ENCODE measurements around the gene SIT1. TPM values are rescaled to one million over a fixed set of nuclear protein-coding genes. Genes with fewer than 3 reads are reported as not detected.

The SIT1 gene
- polyA plus RNA-seq, 1 experiment, result not detected

GRCh38 chr9:35662437-35662836, 11.7 kb upstream of the SIT1 start:
- ChIA-PET POLR2A (no interaction called here), CTCF (interaction anchor here (0.9 to 6.5 kb wide), 6 partner anchors 26 to 128 kb away, joined by 3 to 74 read pairs (median 7); partner anchors contain the start of genes CREB3 and TLN1)
- Histone ChIP-seq H3K36me3 (ENCODE audit: control insufficient read depth, insufficient read depth, low read length) (peaks cover 3% of the 10 kb centered on the region), H3K4me3 (ENCODE audit: low read depth, low read length) (no peak overlapping the region), H3K27me3 (ENCODE audit: control insufficient read depth, insufficient read depth, low read length) (no peaks in the 10 kb centered on the region)
- no peak for DNase-seq (ENCODE audit: low read depth)
- no peak for TF ChIP-seq CTCF (IDR thresholded peaks at IDR 0.05; ENCODE audit: insufficient read depth, low read depth, low read length)

GRCh38 chr9:35661756-35662350, 11.1 kb upstream of the SIT1 start:
- H3K27me3 ChIP-seq (ENCODE audit: control insufficient read depth, insufficient read depth, low read length), result no peaks in the 10 kb centered on the region

GRCh38 chr9:35660966-35661415, 10.3 kb upstream of the SIT1 start:
- Histone ChIP-seq H3K4me3 (ENCODE audit: low read depth, low read length) (no peak overlapping the region), H3K27me3 (ENCODE audit: control insufficient read depth, insufficient read depth, low read length) (no peaks in the 10 kb centered on the region), H3K36me3 (ENCODE audit: control insufficient read depth, insufficient read depth, low read length) (peaks cover 3% of the 10 kb centered on the region)
- POLR2A ChIA-PET, result interaction anchor here (0.7 kb wide), 1 partner anchor 149 kb away, joined by 4 read pairs; no protein-coding TSS in a partner anchor
- peak; percentile 73 for TF ChIP-seq CTCF (IDR thresholded peaks at IDR 0.05; ENCODE audit: insufficient read depth, low read depth, low read length)
- CTCF ChIA-PET, result interaction anchor here (0.5 to 6.5 kb wide), 17 partner anchors 10 to 533 kb away, joined by 3 to 74 read pairs (median 3); partner anchors contain the start of genes CREB3, TLN1 and TPM2
- no peak for DNase-seq (ENCODE audit: low read depth)

More at GRCh38 chr9:35661756-35662350, 11.1 kb upstream of the SIT1 start:
- DNase-seq (ENCODE audit: low read depth), result no peak
- peaks cover 3% of the 10 kb centered on the region for H3K36me3 ChIP-seq (ENCODE audit: control insufficient read depth, insufficient read depth, low read length)
- TF ChIP-seq CTCF (IDR thresholded peaks at IDR 0.05; ENCODE audit: insufficient read depth, low read depth, low read length), result no peak
- POLR2A ChIA-PET, result interaction anchor here (0.7 kb wide), 1 partner anchor 150 kb away, joined by 4 read pairs; no protein-coding TSS in a partner anchor
- no peak overlapping the region for H3K4me3 ChIP-seq (ENCODE audit: low read depth, low read length)
- CTCF ChIA-PET, result interaction anchor here (0.5 to 6.5 kb wide), 15 partner anchors 9 to 534 kb away, joined by 3 to 74 read pairs (median 3); partner anchors contain the start of genes CREB3, TLN1 and TPM2

GRCh38 chr9:35659340-35659739, 8.6 kb upstream of the SIT1 start:
- ChIA-PET CTCF (interaction anchor here (0.6 to 6.5 kb wide), 12 partner anchors 10 to 167 kb away, joined by 3 to 74 read pairs (median 10); partner anchors contain the start of genes CREB3, TESK1 and TLN1), POLR2A (interaction anchor here (0.5 to 0.6 kb wide), 3 partner anchors 19 to 583 kb away, joined by 3 to 4 read pairs (median 3); no protein-coding TSS in a partner anchor)
- Histone ChIP-seq H3K36me3 (ENCODE audit: control insufficient read depth, insufficient read depth, low read length) (peaks cover 3% of the 10 kb centered on the region), H3K4me3 (ENCODE audit: low read depth, low read length) (no peak overlapping the region; the same call in 1 of the 2 replicates), H3K27me3 (ENCODE audit: control insufficient read depth, insufficient read depth, low read length) (no peaks in the 10 kb centered on the region)
- TF ChIP-seq CTCF (IDR thresholded peaks at IDR 0.05; ENCODE audit: insufficient read depth, low read depth, low read length), result no peak
- DNase-seq (ENCODE audit: low read depth), result no peak

GRCh38 chr9:35658968-35659220, 8.2 kb upstream of the SIT1 start:
- no peak for TF ChIP-seq CTCF (IDR thresholded peaks at IDR 0.05; ENCODE audit: insufficient read depth, low read depth, low read length)
- H3K27me3 ChIP-seq (ENCODE audit: control insufficient read depth, insufficient read depth, low read length), result no peaks in the 10 kb centered on the region
- DNase-seq (ENCODE audit: low read depth), result no peak
- peaks cover 3% of the 10 kb centered on the region for H3K36me3 ChIP-seq (ENCODE audit: control insufficient read depth, insufficient read depth, low read length)
- H3K4me3 ChIP-seq (ENCODE audit: low read depth, low read length), result peak overlapping the region; percentile 69
- ChIA-PET CTCF (interaction anchor here (0.6 to 6.5 kb wide), 12 partner anchors 10 to 168 kb away, joined by 3 to 74 read pairs (median 7); partner anchors contain the start of genes CREB3, TESK1 and TLN1), POLR2A (interaction anchor here (0.5 to 0.6 kb wide), 3 partner anchors 19 to 583 kb away, joined by 3 to 4 read pairs (median 3); no protein-coding TSS in a partner anchor)
